Measurements from ENCODE around the gene PIK3C2G.

Gene PIK3C2G

GRCh38 chr12:18416412-18416811, 155.1 kb downstream of the PIK3C2G start:
- DNase-seq (ENCODE audit: low spot score): no peak

- no peak for DNase-seq (ENCODE audit: low spot score)
Observed at GRCh38 chr12:18419311-18419710, 158.0 kb downstream of the PIK3C2G start.

- DNase-seq (ENCODE audit: low spot score): no peak
Observed at GRCh38 chr12:18421867-18422266, 160.5 kb downstream of the PIK3C2G start.

- DNase-seq (ENCODE audit: low spot score): no peak
Observed at GRCh38 chr12:18422871-18423270, 161.6 kb downstream of the PIK3C2G start.

GRCh38 chr12:18424857-18425256, 163.5 kb downstream of the PIK3C2G start:
- DNase-seq (ENCODE audit: low spot score): no peak

GRCh38 chr12:18427520-18427919, 166.2 kb downstream of the PIK3C2G start:
- no peak for DNase-seq (ENCODE audit: low spot score)

- DNase-seq (ENCODE audit: low spot score): no peak
Observed at GRCh38 chr12:18428416-18428815, 167.1 kb downstream of the PIK3C2G start.

GRCh38 chr12:18429366-18429765, 168.0 kb downstream of the PIK3C2G start:
- DNase-seq (ENCODE audit: low spot score): no peak

- peak; percentile 2 for DNase-seq (ENCODE audit: low spot score)
Observed at GRCh38 chr12:18430425-18431048, 169.2 kb downstream of the PIK3C2G start.

GRCh38 chr12:18431771-18432170, 170.5 kb downstream of the PIK3C2G start:
- DNase-seq (ENCODE audit: low spot score): no peak

GRCh38 chr12:18432206-18432605, 170.9 kb downstream of the PIK3C2G start:
- DNase-seq (ENCODE audit: low spot score): no peak

GRCh38 chr12:18436170-18436569, 174.9 kb downstream of the PIK3C2G start:
- DNase-seq (ENCODE audit: low spot score): no peak

- no peak for DNase-seq (ENCODE audit: low spot score)
Observed at GRCh38 chr12:18439541-18439940, 178.2 kb downstream of the PIK3C2G start.

- DNase-seq (ENCODE audit: low spot score): no peak
Observed at GRCh38 chr12:18443768-18444437, 182.6 kb downstream of the PIK3C2G start.

GRCh38 chr12:18446061-18446644, 184.8 kb downstream of the PIK3C2G start:
- DNase-seq (ENCODE audit: low spot score): no peak

GRCh38 chr12:18454330-18454729, 193.0 kb downstream of the PIK3C2G start:
- DNase-seq (ENCODE audit: low spot score): no peak

- DNase-seq (ENCODE audit: low spot score): no peak
Observed at GRCh38 chr12:18456344-18456743, 195.0 kb downstream of the PIK3C2G start.

GRCh38 chr12:18457362-18457761, 196.0 kb downstream of the PIK3C2G start:
- no peak for DNase-seq (ENCODE audit: low spot score)

GRCh38 chr12:18461758-18462157, 200.4 kb downstream of the PIK3C2G start:
- DNase-seq (ENCODE audit: low spot score): no peak

- DNase-seq (ENCODE audit: low spot score): no peak
Observed at GRCh38 chr12:18462442-18462841, 201.1 kb downstream of the PIK3C2G start.

- DNase-seq (ENCODE audit: low spot score): no peak
Observed at GRCh38 chr12:18467620-18468245, 206.4 kb downstream of the PIK3C2G start.

GRCh38 chr12:18468246-18469075, 207.1 kb downstream of the PIK3C2G start:
- no peak for DNase-seq (ENCODE audit: low spot score)

Measured in putamen (tissue), 1 donor.